ENCODE measurements around the gene FGFRL1. TPM values are rescaled to one million over a fixed set of nuclear protein-coding genes. Genes with fewer than 3 reads are reported as not detected.
"Not testable (repeated sequence)": the region's sequence is repeated elsewhere in the genome, so short reads cannot be mapped to it uniquely, and the experiment has no call there.

The FGFRL1 gene
- total RNA-seq, 2 donors from 2014 or later, result 12.0 to 16.7 TPM

- H3K4me1 Mint-ChIP-seq, result peaks cover 5% of the 10 kb centered on the region
- peak; percentile 91 for ATAC-seq (replicated peaks)
- H3K9me3 Mint-ChIP-seq, result no peaks in the 10 kb centered on the region
- peaks cover 17% of the 10 kb centered on the region for H3K27me3 Mint-ChIP-seq
- peaks cover 5% of the 10 kb centered on the region for H3K36me3 Mint-ChIP-seq (ENCODE audit: low read depth)
- H3K27ac Mint-ChIP-seq, result no peak overlapping the region
- H3K4me3 Mint-ChIP-seq, result no peak overlapping the region
Observed at GRCh38 chr4:1048773-1049590, 37.6 kb downstream of the FGFRL1 start.

GRCh38 chr4:1049591-1049905 lies 38.1 kb downstream of the FGFRL1 start:
- Mint-ChIP-seq H3K36me3 (ENCODE audit: low read depth) (peaks cover 5% of the 10 kb centered on the region), H3K4me1 (peaks cover 5% of the 10 kb centered on the region), H3K9me3 (no peaks in the 10 kb centered on the region), H3K27me3 (peaks cover 17% of the 10 kb centered on the region), H3K27ac (no peak overlapping the region), H3K4me3 (no peak overlapping the region)
- no peak for ATAC-seq (replicated peaks)

- peaks cover 17% of the 10 kb centered on the region for H3K27me3 Mint-ChIP-seq
- H3K4me3 Mint-ChIP-seq, result no peak overlapping the region
- no peak overlapping the region for H3K27ac Mint-ChIP-seq
- no peak for ATAC-seq (replicated peaks)
- peaks cover 5% of the 10 kb centered on the region for H3K36me3 Mint-ChIP-seq (ENCODE audit: low read depth)
- peaks cover 5% of the 10 kb centered on the region for H3K4me1 Mint-ChIP-seq
- no peaks in the 10 kb centered on the region for H3K9me3 Mint-ChIP-seq
Observed at GRCh38 chr4:1050486-1051213, 39.2 kb downstream of the FGFRL1 start.

- Mint-ChIP-seq H3K9me3 (no peaks in the 10 kb centered on the region), H3K27me3 (peaks cover 17% of the 10 kb centered on the region), H3K27ac (no peak overlapping the region), H3K36me3 (ENCODE audit: low read depth) (peaks cover 5% of the 10 kb centered on the region), H3K4me3 (no peak overlapping the region), H3K4me1 (peaks cover 10% of the 10 kb centered on the region)
- ATAC-seq (replicated peaks), result no peak
Observed at GRCh38 chr4:1051472-1051871, 40.0 kb downstream of the FGFRL1 start.

GRCh38 chr4:1052231-1052671 lies 40.8 kb downstream of the FGFRL1 start:
- no peak overlapping the region for H3K27ac Mint-ChIP-seq
- peaks cover 10% of the 10 kb centered on the region for H3K4me1 Mint-ChIP-seq
- H3K36me3 Mint-ChIP-seq (ENCODE audit: low read depth), result no peaks in the 10 kb centered on the region
- no peak for ATAC-seq (replicated peaks)
- peaks cover 14% of the 10 kb centered on the region for H3K27me3 Mint-ChIP-seq
- no peak overlapping the region for H3K4me3 Mint-ChIP-seq
- no peaks in the 10 kb centered on the region for H3K9me3 Mint-ChIP-seq

GRCh38 chr4:1053080-1053661 lies 41.7 kb downstream of the FGFRL1 start:
- ATAC-seq (replicated peaks), result no peak
- Mint-ChIP-seq H3K27ac (no peak overlapping the region), H3K4me1 (peaks cover 10% of the 10 kb centered on the region), H3K36me3 (ENCODE audit: low read depth) (no peaks in the 10 kb centered on the region), H3K27me3 (peaks cover 8% of the 10 kb centered on the region), H3K4me3 (no peak overlapping the region), H3K9me3 (no peaks in the 10 kb centered on the region)

- H3K4me3 Mint-ChIP-seq; H3K27ac Mint-ChIP-seq; H3K27me3 Mint-ChIP-seq; H3K9me3 Mint-ChIP-seq; ATAC-seq (replicated peaks); H3K36me3 Mint-ChIP-seq (ENCODE audit: low read depth); H3K4me1 Mint-ChIP-seq: not testable (repeated sequence)
Observed at GRCh38 chr4:1053891-1054290, 42.5 kb downstream of the FGFRL1 start.

GRCh38 chr4:1054696-1055242 lies 43.3 kb downstream of the FGFRL1 start:
- H3K9me3 Mint-ChIP-seq; ATAC-seq (replicated peaks); H3K4me1 Mint-ChIP-seq; H3K27ac Mint-ChIP-seq; H3K27me3 Mint-ChIP-seq; H3K4me3 Mint-ChIP-seq; H3K36me3 Mint-ChIP-seq (ENCODE audit: low read depth): not testable (repeated sequence)

- not testable (repeated sequence) for H3K4me1 Mint-ChIP-seq; H3K27me3 Mint-ChIP-seq; H3K9me3 Mint-ChIP-seq; H3K27ac Mint-ChIP-seq; H3K36me3 Mint-ChIP-seq (ENCODE audit: low read depth)
- peak; percentile 18 for ATAC-seq (replicated peaks)
- H3K4me3 Mint-ChIP-seq, result peak overlapping the region; percentile 59
Observed at GRCh38 chr4:1055243-1055701, 43.8 kb downstream of the FGFRL1 start.

- Mint-ChIP-seq H3K4me1 (peaks cover 5% of the 10 kb centered on the region), H3K36me3 (ENCODE audit: low read depth) (no peaks in the 10 kb centered on the region), H3K4me3 (peak overlapping the region; percentile 59), H3K27me3 (peaks cover 6% of the 10 kb centered on the region), H3K9me3 (no peaks in the 10 kb centered on the region), H3K27ac (no peak overlapping the region)
- ATAC-seq (replicated peaks), result peak; percentile 99
Observed at GRCh38 chr4:1055721-1056590, 44.5 kb downstream of the FGFRL1 start.

GRCh38 chr4:1056671-1057402 lies 45.4 kb downstream of the FGFRL1 start:
- Mint-ChIP-seq H3K9me3 (no peaks in the 10 kb centered on the region), H3K27me3 (peaks cover 4% of the 10 kb centered on the region), H3K4me3 (no peak overlapping the region), H3K4me1 (peaks cover 7% of the 10 kb centered on the region), H3K36me3 (ENCODE audit: low read depth) (no peaks in the 10 kb centered on the region), H3K27ac (no peak overlapping the region)
- ATAC-seq (replicated peaks), result no peak

- H3K27ac Mint-ChIP-seq, result no peak overlapping the region
- no peaks in the 10 kb centered on the region for H3K36me3 Mint-ChIP-seq (ENCODE audit: low read depth)
- peaks cover 12% of the 10 kb centered on the region for H3K4me1 Mint-ChIP-seq
- no peak for ATAC-seq (replicated peaks)
- H3K4me3 Mint-ChIP-seq, result no peak overlapping the region
- no peaks in the 10 kb centered on the region for H3K9me3 Mint-ChIP-seq
- H3K27me3 Mint-ChIP-seq, result peaks cover 8% of the 10 kb centered on the region
Observed at GRCh38 chr4:1057403-1057745, 45.9 kb downstream of the FGFRL1 start.

- H3K4me1 Mint-ChIP-seq, result peaks cover 17% of the 10 kb centered on the region
- no peak overlapping the region for H3K4me3 Mint-ChIP-seq
- H3K36me3 Mint-ChIP-seq (ENCODE audit: low read depth), result no peaks in the 10 kb centered on the region
- H3K9me3 Mint-ChIP-seq, result no peaks in the 10 kb centered on the region
- H3K27ac Mint-ChIP-seq, result no peak overlapping the region
- peaks cover 14% of the 10 kb centered on the region for H3K27me3 Mint-ChIP-seq
- no peak for ATAC-seq (replicated peaks)
Observed at GRCh38 chr4:1058198-1058996, 47.0 kb downstream of the FGFRL1 start.

All from activated T-helper 17 cell treated with anti-CD3 and anti-CD28 coated beads, Interleukin-2, amount 50 U/mL, for 72 hours (primary cell).